Body of pancreas (tissue), 4 donors: Measurements from ENCODE around the gene ZBTB20. TPM values are rescaled to one million over a fixed set of nuclear protein-coding genes. Genes with fewer than 3 reads are reported as not detected.
A peak's percentile ranks its signal among the peaks of the same experiment; 100 is the strongest.

Experiments used
- ATAC-seq: fragments of 150-250 bp; one replicate; pipeline ENCODE4 v1.9.1; 2016
- DNase-seq, 4 donors: peaks; one replicate each; pipeline ENCODE4 v3.0.0-alpha.2; 2019
- H3K27ac ChIP-seq, 4 donors: fragments of 200-600 bp; sonication (generic); 1 replicate in 3 of 4; 2 replicates in 1 of 4; pipeline versions ENCODE4 v1.5.1 to v1.6.1; 2016 to 2019; ENCODE audit warnings: mild to moderate bottlenecking in 1 of 4, mixed read lengths in 1 of 4, moderate library complexity in 1 of 4
- H3K27me3 ChIP-seq, 2 donors: fragments of 200-600 bp; sonication (generic); one replicate each; pipeline ENCODE4 v1.6.0; 2016; ENCODE audit warnings: mild to moderate bottlenecking in 1 of 2
- H3K36me3 ChIP-seq, 2 donors: fragments of 200-600 bp; sonication (generic); replicated peaks in 1 of 2; 2 replicates each; pipeline ENCODE4 v1.5.1; 2016; ENCODE audit warnings: low read depth in 2 of 2; ENCODE audit not compliant: insufficient read depth in 1 of 2
- H3K4me1 ChIP-seq: fragments of 200-600 bp; sonication (generic); one replicate; pipeline ENCODE4 v1.6.0; 2016
- H3K4me3 ChIP-seq, 2 donors: fragments of 200-600 bp; sonication (generic); 1 replicate in 1 of 2; 2 replicates in 1 of 2; pipeline ENCODE4 v1.5.1; 2016 to 2019
- H3K9me3 ChIP-seq, 3 donors: fragments of 200-600 bp; sonication (generic); 1 replicate in 2 of 3; 2 replicates in 1 of 3; pipeline ENCODE4 v1.5.1; 2016
- CTCF ChIP-seq, 7 experiments: fragments of 450-650 bp in 4 of 7; fragments of 200-600 bp in 3 of 7; sonication (generic) in 3 of 7; IDR thresholded peaks; one replicate each; pipeline ENCODE4 v1.5.1; 2016 to 2019; ENCODE audit warnings: antibody characterized with exemption in 7 of 7
- POLR2A ChIP-seq, 3 donors: fragments of 450-650 bp; IDR thresholded peaks; one replicate each; pipeline ENCODE4 v1.6.1; 2016; ENCODE audit warnings: antibody characterized with exemption in 3 of 3, mild to moderate bottlenecking in 2 of 3
- WGBS, 2 donors: methylation state at CpG; one replicate each; pipeline ENCODE4 v1.1.5; 2017; 5-methylcytosine and 5-hydroxymethylcytosine counted together
- intact Hi-C: fragments of 100-400 bp; cut with DNase I; formaldehyde crosslinking; loops from one replicate; pipeline ENCODE4 v1.15.1; 2023
- total RNA-seq, 2 donors: library from RNA; depleted of rRNA; stranded (reverse); fragments of >200 nt; gene quantifications; one replicate each; pipeline ENCODE4 v1.1.0, GENCODE V29; 2016

ZBTB20 gene
- total RNA-seq, 2 donors from 2014 or later = 48.3 to 77.1 TPM

DNA sequence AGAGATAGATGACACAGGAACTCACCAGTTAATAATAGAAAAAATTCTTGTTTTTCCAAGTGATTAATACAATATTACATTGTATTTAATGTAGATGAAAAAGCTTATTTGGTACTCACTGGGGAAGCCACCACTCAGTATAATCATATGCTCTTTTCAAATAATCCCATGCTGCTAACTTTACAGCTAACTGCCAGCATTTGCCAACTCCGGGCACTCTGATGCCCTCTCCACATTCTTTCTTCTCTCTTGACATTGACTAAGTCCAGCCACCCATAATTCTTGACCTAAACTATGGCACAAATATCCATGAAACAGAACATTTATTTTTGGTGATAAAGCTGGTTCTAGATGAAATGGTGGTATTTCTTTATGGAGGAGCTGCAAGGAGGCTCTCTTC, 384.9 kb downstream of the ZBTB20 start:
- 81 to 83% methylated on average over 1 of the region's 1 CpG for WGBS, 2 donors
- no peak overlapping the region for H3K27ac ChIP-seq

DNA sequence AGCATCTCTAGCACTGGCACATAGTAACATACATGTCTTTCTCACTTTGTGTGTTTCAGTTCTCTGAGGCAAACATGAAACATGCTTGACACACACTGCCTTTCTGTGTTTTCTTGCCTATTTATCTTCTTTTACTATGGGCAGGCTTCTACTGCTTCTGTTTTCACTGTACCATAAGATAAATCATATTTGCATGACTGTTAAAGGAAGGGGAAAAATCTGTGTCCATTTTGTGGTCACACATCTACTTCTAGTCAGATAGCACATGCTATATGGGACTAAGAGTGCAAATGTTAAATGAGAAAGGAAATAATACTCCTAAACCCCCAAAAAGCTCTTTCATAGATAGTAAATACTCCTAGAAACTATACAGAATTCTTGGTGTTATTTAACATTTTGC, 386.4 kb downstream of the ZBTB20 start:
- no peaks in the 10 kb centered on the region for H3K27me3 ChIP-seq
- H3K4me1 ChIP-seq = peaks cover 25% of the 10 kb centered on the region
- H3K36me3 ChIP-seq = no peaks in the 10 kb centered on the region
- DNase-seq (no peak), ATAC-seq (no peak)
- TF ChIP-seq CTCF (IDR thresholded peaks at IDR 0.05) (no peak), POLR2A (IDR thresholded peaks at IDR 0.05) (no peak)
- intact Hi-C loops = no loop called here
- H3K9me3 ChIP-seq = no peaks in the 10 kb centered on the region
- H3K4me3 ChIP-seq = no peak overlapping the region
- peak overlapping the region in 1 of 4 donors; percentile 22 for H3K27ac ChIP-seq

More for the DNA sequence above, 384.9 kb downstream of the ZBTB20 start:
- ATAC-seq (no peak), DNase-seq (no peak)
- Histone ChIP-seq H3K4me3 (no peak overlapping the region), H3K27me3 (no peaks in the 10 kb centered on the region), H3K36me3 (no peaks in the 10 kb centered on the region), H3K4me1 (peaks cover 11% of the 10 kb centered on the region), H3K9me3 (no peaks in the 10 kb centered on the region)
- no peak for TF ChIP-seq CTCF (IDR thresholded peaks at IDR 0.05)
- no peak for TF ChIP-seq POLR2A (IDR thresholded peaks at IDR 0.05)
- intact Hi-C loops = no loop called here

- 13% methylated on average over 8 of the region's 8 CpGs for WGBS, 2 donors
- H3K4me3 ChIP-seq = peak overlapping the region in 1 of 2 donors; percentile 11
- TF ChIP-seq CTCF (IDR thresholded peaks at IDR 0.05) (no peak), POLR2A (IDR thresholded peaks at IDR 0.05) (peak in 1 of 3 donors; percentile 11)
- no peaks in the 10 kb centered on the region for H3K27me3 ChIP-seq
- peaks cover 24% of the 10 kb centered on the region for H3K4me1 ChIP-seq
- intact Hi-C loops = no loop called here
- DNase-seq = peak; percentile 20 to 51 (median 44)
- peak overlapping the region; percentile 60 to 83 (median 78) for H3K27ac ChIP-seq
- no peaks in the 10 kb centered on the region for H3K36me3 ChIP-seq
- ATAC-seq = peak; percentile 57
- H3K9me3 ChIP-seq = no peaks in the 10 kb centered on the region
Measured at GRCh38 chr3:114758831-114759699, 388.0 kb downstream of the ZBTB20 start.

DNA sequence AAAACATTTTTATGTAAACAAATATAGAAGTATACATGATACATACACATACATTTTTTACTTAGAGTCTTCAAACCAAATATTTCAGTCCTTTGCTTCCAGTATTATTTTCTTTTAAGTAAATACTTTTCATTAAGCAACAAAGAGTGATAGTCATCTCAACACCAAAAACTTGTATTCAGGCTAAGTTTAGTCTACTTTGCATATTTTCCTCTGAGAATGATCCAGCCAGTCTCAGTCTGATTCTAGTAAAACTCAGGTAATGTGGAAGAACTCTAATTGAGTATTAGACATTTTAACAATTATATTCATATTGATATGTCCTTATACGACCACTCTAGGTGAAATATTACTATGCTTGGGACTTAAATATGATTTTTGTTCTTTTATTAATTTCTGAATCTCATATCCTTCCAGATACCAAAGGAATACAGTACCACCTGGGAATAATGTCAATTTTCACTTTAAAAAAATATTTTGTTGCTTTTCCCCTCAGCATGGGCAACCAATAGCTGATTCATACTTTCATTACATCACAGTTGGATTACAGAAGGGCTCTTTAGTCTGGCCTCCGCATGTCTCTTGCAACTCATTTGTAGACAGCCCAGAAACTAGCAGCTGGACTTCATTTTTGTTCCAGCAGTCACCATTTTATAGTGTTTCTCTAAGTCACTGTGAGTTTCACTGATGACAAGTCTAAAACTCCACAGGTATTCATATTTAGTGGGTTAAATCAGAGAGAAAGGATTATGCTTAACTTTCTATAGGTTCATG, 390.4 kb downstream of the ZBTB20 start:
- TF ChIP-seq POLR2A (IDR thresholded peaks at IDR 0.05) (peak in 2 of 3 donors; percentile 77 to 82), CTCF (IDR thresholded peaks at IDR 0.05) (no peak)
- Histone ChIP-seq H3K4me3 (no peak overlapping the region), H3K36me3 (no peaks in the 10 kb centered on the region), H3K27me3 (no peaks in the 10 kb centered on the region), H3K9me3 (no peaks in the 10 kb centered on the region), H3K4me1 (peaks cover 20% of the 10 kb centered on the region), H3K27ac (peak overlapping the region in 3 of 4 donors; percentile 60 to 83 (median 83))
- intact Hi-C loops = no loop called here
- ATAC-seq (peak; percentile 81), DNase-seq (peak; percentile 55 to 73 (median 57))
- WGBS, 2 donors = 36 to 49% methylated on average over 2 of the region's 2 CpGs
